Measurements from ENCODE around the gene C18orf32. TPM values are rescaled to one million over a fixed set of nuclear protein-coding genes. Genes with fewer than 3 reads are reported as not detected.

Gene C18orf32
- total RNA-seq, 4 donors from 2014 or later = 16.5 to 37.1 (median 31.3) TPM

GRCh38 chr18:49431165-49431962, 55.7 kb downstream of the C18orf32 start:
- 65 to 66% methylated on average over 6 of the region's 6 CpGs for WGBS, 2 donors
- no peak for DNase-seq (ENCODE audit: low spot score in 2 of 2)
- TF ChIP-seq CTCF (IDR thresholded peaks at IDR 0.05) (no peak), POLR2A (IDR thresholded peaks at IDR 0.05) (no peak)
- intact Hi-C loops (cut with DNase I; ENCODE audit: low total_unique reads) = no loop called here
- H3K4me3 ChIP-seq (ENCODE audit: low read depth, poor library complexity, severe bottlenecking) = no peak overlapping the region

MicroRNAs encoded within 50 kb of the gene (microRNA counts, 767-probe panel; counts per million panel counts)
- 0 to 358 counts per million in 2 donors for microRNA hsa-miR-1539

Other genes starting within 250 kb of the C18orf32 start
- 10 to 100 TPM; 29.0 to 67.1 (median 54.3) TPM for gene DYM, start 26.6 kb downstream of the C18orf32 start, total RNA-seq
- gene RPL17, start 5.2 kb upstream of the C18orf32 start, total RNA-seq = 1,000 to 10,000 TPM; 1,336 to 2,420 (median 1,807) TPM
- 1 to 10 TPM in 3 of 4 donors, under 1 TPM in 1; 0.23 to 3.6 (median 2.0) TPM for gene LIPG, start 74.8 kb upstream of the C18orf32 start, total RNA-seq